Measurements from ENCODE around the gene INCA1. TPM values are rescaled to one million over a fixed set of nuclear protein-coding genes. Genes with fewer than 3 reads are reported as not detected.
A peak's percentile ranks its signal among the peaks of the same experiment; 100 is the strongest.

The INCA1 gene
- total and polyA plus RNA-seq, 2 of the 13 experiments (the other 11 are each of a cell fraction or from before 2014, with no cell fraction given): 0.93 to 2.6 TPM

- TF ChIP-seq GMEB1 (CRISPR knock-in tag; IDR thresholded peaks at IDR 0.05; ENCODE audit: borderline replicate concordance) (peak; percentile 85), KLF13 (CRISPR knock-in tag; IDR thresholded peaks at IDR 0.05) (no peak), TFE3 (CRISPR knock-in tag; IDR thresholded peaks at IDR 0.05) (no peak), CHD2 (IDR thresholded peaks at IDR 0.05; ENCODE audit: low read depth, low read length) (peak; percentile 98), TIGD3 (CRISPR knock-in tag; IDR thresholded peaks at IDR 0.05; ENCODE audit: borderline replicate concordance) (no peak), TERF1 (CRISPR knock-in tag; IDR thresholded peaks at IDR 0.05) (no peak), REL (CRISPR knock-in tag; conservative IDR thresholded peaks at IDR 0.05) (no peak), MXD4 (CRISPR knock-in tag; IDR thresholded peaks at IDR 0.05) (peak; percentile 40), ZNF225 (CRISPR knock-in tag; IDR thresholded peaks at IDR 0.05) (no peak), EP300 (IDR thresholded peaks at IDR 0.05; ENCODE audit: low read depth in 2 of 2, low read length in 2 of 2) (no peak), EP300 (CRISPR knock-in tag; IDR thresholded peaks at IDR 0.05; ENCODE audit: borderline replicate concordance) (no peak), PHB2 (IDR thresholded peaks at IDR 0.05; ENCODE audit: partially characterized antibody) (no peak), HES4 (CRISPR knock-in tag; IDR thresholded peaks at IDR 0.05; ENCODE audit: borderline replicate concordance) (no peak), ZSCAN30 (CRISPR knock-in tag; IDR thresholded peaks at IDR 0.05) (no peak), ZNF75D (CRISPR knock-in tag; IDR thresholded peaks at IDR 0.05; ENCODE audit: borderline replicate concordance) (no peak), ZNF484 (CRISPR knock-in tag; IDR thresholded peaks at IDR 0.05; ENCODE audit: borderline replicate concordance, low read depth) (no peak), ZFP41 (CRISPR knock-in tag; IDR thresholded peaks at IDR 0.05; ENCODE audit: borderline replicate concordance) (no peak), SNAPC2 (CRISPR knock-in tag; IDR thresholded peaks at IDR 0.05) (no peak), ASH2L (IDR thresholded peaks at IDR 0.05; ENCODE audit: insufficient read length, low read depth, low read length) (peak; percentile 68), KLF15 (CRISPR knock-in tag; IDR thresholded peaks at IDR 0.05; ENCODE audit: borderline replicate concordance) (no peak), NCOA2 (CRISPR knock-in tag; IDR thresholded peaks at IDR 0.05) (no peak), ZMYM2 (CRISPR knock-in tag; IDR thresholded peaks at IDR 0.05) (no peak)
Observed at GRCh38 chr17:4939796-4940554, 57.3 kb downstream of the INCA1 start, which contains the start of the genes RNF167 and SLC25A11 (continued).

Measured in HepG2 (cell line).